Endometrial microvascular endothelial cells (primary cell): ENCODE data around the gene SAFB. TPM values are rescaled to one million over a fixed set of nuclear protein-coding genes. Genes with fewer than 3 reads are reported as not detected.

Experiments
- in situ Hi-C: cut with HindIII; loops from 2 replicates; pipeline ENCODE4 v1.10.0; 2017; ENCODE audit warnings: low sequenced_read_pairs, low pct_unique_long_range_greater_than_20kb; ENCODE audit errors: inconsistent ontology term
- total RNA-seq: library from RNA; depleted of rRNA; stranded (reverse); fragments of >200 nt; gene quantifications from one replicate; pipeline ENCODE4 v1.2.3, GENCODE V29; 2015; ENCODE audit errors: inconsistent ontology term

Gene SAFB
- total RNA-seq, 1 donor from 2014 or later, result 27.9 TPM

DNA sequence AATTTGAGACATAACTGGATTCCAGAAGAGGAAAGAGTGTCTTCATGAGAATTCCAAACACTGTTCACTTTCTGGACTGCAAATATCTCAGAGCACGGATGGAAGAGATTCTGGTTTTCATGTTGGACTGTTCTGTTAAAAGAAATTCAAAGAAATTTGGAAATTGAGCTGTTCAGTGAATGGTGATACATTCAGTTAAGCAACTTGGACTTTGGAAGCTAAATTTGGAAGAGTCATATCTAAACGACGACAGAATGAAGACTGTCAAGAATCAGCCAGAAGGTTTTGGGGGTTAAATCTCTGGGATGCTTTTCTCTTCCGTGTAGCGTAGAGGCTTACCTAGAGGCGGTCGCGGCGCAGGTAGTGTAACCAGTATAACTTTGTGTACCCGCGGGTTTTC is 25.6 kb downstream of the SAFB start:
- in situ Hi-C loops, result no loop called here

DNA sequence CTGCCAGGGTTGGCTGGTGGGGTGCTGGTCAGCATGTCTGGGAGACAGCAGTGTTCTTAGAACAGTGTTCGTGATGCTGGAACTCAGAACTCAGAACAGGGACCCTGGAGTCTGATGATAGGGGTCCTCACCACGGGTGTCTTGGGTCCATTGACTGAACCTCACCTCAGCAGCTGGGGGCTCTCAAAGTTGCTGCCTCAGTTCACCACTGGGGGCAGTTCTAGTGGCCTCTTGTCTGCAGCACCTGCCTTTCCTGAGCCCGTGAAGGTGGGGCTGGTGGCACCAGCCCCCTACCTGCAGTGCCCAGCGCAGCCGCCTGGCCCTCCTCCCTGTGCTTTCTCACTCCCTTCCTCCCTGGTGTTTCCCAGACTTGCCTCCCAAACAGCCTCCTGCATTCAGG is 28.5 kb downstream of the SAFB start:
- in situ Hi-C loops, result no loop called here

DNA sequence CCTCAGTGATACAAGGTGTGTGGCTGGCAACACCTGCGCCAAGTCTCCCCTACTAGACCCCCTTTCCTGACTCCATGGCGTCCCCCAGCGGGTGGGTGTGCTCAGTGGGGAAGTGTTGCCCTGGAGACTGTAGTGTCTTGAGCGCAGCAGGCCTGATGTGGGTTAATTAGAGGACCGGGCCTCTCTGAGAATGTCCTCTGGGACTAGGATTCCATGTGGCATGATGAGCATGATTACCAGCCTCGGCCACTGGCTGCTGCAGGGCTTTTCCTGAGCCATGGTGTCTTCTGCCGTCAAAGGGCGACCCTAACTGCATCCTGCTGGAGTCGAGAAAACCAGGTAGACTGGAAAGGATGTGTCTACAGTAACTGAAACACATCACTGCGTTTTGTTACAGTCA is 29.4 kb downstream of the SAFB start:
- in situ Hi-C loops, result no loop called here

DNA sequence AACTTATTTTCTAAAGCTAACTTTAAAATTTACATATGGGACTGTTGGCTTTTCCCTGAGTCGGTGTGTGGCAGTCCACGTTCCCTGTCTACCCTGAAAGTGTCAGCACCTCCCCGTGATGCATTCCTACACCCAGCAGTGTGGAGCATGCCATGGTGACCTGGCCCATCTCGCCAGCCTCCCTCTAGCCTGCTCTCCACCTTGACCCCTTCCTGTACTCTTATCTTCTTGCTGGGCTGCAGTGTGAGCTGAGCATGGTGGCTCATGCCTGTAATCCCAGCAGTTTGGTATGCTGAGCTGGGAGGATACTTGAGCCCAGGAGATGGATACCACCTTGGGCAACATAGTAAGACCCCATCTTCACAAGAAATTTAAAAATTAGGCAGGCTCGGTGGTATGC is 32.0 kb downstream of the SAFB start:
- in situ Hi-C loops, result no loop called here

DNA sequence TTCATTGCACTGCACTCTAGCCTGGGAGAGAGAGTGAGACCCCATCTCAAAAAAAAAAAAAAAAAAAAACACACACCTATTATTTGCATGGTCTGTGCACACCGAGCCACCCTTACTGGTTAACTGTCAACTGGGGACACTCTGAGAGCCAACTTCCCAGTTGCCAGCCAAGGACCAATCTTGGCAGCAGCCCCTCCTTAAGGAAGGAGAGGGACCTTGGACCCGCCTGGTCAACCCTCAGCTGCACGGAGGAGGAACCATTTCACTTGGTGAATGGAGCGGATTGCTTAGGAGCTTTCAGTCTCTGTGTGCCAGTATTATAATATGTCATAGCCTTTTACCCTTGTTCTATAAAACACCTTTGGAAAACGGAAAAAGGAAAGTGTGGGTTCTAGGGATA is 32.5 kb downstream of the SAFB start:
- in situ Hi-C loops, result no loop called here

DNA sequence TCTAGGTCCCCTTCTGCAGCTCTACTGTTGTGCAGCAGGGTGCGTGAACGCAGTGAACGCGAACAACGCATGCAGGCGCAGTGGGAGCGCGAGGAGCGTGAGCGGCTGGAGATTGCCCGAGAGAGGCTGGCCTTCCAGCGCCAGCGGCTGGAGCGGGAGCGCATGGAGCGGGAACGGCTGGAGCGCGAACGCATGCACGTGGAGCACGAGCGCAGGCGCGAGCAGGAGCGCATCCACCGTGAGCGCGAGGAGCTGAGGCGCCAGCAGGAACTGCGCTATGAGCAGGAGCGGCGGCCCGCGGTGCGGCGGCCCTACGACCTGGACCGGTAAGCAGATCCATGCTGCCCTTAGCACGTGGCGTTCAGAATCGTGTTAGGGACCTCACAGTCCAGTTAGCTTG is 38.6 kb downstream of the SAFB start:
- in situ Hi-C loops, result no loop called here

DNA sequence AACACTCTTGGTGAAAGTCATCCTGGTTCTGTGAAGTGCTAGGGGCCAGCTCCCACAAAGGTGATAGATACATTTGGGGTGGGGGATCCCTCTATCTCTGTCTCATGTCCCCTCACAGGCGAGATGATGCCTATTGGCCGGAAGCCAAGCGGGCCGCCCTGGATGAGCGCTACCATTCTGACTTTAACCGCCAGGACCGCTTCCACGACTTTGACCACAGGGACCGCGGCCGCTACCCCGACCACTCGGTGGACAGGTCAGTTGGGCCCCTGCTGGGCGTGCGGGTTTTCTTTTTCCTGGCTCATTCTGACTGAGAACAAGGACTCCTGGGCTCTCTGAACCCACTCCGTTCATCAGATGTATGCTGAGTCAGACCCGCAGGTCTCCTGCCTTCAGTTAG is 41.0 kb downstream of the SAFB start:
- in situ Hi-C loops, result no loop called here

DNA sequence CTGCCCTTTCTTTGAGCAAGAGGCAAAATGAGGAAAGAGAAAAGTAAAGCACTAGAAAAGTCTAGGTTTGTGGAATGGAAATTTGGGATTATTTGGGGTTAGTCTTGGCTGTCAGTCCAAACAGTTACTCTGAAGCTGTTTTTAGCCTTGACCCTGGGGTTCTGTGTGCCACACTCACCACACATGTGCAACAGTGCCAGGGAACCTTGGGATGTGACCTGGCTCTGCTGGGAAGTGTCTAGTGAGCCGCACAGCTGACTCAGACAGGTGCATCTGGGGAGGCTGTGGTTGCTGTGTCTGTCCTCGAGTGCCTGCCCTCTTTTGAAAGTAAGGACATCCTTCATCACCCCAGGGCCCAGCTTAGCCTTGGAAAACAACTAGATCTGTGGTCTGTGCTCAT is 41.6 kb downstream of the SAFB start:
- in situ Hi-C loops, result no loop called here

DNA sequence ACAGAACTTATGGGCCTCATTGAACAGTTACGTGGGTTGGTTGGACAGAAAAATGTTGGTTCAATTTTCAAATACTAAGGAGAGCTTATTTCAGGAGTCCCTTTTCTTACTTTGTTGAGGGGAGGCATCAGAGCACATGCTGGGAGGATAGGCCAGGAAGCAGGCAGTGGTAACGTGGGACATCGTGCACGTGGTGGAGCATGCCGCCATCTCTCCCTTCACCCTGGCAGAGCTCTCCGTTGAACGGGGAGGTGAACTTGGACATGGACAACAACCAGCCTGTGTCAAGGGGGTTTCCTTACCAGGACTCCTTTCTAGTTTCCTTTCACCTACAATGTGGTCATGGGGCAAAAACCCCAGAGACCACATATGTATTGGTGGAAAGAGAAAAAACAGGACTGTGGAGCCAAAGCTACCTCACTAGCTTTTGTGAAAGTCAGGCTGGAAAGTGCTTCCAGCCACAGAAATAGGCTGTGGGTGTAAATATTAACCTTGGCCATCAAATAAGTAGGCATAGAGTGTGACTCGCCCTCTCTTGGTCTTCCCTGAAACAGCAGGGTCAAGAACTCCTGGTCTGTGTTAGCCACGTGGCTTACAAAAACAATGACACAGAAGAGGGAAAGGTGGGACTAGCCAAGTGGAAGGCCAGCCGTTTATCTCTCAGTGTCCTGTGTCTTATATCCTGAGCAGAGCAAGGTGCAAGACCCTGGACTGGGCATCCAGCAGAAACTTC is 43.1 kb downstream of the SAFB start:
- in situ Hi-C loops, result no loop called here

DNA sequence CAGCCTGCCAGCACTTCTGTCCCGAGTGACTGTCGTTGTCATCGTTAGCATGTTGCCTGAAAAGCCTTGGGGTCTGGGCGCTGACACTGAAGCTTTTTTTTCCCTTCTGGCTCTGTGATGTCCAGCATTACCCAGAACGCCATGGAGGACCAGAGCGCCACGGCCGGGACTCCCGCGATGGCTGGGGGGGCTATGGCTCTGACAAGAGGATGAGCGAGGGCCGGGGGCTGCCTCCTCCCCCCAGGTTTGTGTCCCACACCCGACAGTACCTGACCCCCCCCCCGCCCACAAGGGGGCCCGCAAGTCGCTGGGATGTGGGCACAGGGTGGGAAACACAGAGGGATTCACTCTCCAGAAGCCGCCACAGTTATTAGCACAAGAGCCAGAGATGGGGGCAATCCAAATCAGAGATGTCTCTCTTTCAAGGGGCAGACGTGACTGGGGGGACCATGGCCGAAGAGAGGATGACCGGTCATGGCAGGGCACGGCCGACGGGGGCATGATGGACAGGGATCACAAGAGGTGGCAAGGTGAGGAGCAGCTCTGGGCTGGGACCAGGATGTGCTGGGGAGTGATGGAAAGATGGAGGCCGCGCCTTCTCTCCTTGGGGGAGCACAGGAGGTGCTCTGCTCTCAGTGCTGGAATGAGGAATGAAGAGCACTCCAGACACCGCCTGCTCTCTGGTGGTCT is 44.2 kb downstream of the SAFB start:
- in situ Hi-C loops, result no loop called here

DNA sequence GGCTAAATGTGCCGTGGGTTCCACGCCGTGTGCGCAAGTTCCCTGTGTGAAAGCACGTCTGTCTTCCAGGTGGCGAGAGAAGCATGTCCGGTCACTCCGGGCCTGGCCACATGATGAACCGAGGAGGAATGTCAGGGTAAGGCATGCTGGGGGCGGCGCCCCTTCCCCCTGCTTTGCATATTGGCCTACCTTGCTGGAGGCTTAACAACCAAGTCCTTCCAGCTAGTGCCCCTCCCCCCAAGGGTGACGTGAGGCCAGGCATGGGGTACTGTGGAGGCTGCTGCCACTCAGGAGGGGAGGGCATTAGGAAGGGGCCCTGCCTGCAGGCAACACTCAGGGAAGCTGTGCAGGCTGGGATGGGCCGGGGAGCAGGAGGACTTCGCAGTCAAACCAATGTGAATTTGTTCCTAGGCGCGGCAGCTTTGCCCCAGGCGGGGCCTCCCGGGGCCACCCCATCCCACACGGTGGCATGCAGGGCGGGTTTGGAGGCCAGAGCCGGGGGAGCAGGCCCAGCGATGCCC is 44.9 kb downstream of the SAFB start:
- in situ Hi-C loops, result no loop called here

DNA sequence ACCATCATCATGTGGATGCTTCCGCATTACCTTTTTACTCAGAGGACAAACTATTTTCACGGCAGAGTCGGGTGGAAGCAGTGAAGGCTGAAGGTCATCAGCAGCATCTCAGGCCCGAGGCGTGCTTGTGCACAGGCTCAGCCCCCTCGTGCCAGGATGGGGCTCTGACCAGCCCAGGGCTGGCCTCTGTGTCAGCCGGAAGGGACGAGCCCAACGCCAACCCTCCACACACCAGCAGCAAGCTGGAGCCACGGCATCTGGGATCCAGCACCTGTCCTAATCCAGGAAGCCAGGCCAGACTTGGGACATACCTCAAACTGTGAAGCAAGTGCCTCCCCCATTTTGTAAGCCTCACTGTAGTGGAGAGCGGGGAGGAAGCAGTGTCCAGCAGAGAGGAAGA is 46.3 kb downstream of the SAFB start:
- in situ Hi-C loops, result no loop called here

DNA sequence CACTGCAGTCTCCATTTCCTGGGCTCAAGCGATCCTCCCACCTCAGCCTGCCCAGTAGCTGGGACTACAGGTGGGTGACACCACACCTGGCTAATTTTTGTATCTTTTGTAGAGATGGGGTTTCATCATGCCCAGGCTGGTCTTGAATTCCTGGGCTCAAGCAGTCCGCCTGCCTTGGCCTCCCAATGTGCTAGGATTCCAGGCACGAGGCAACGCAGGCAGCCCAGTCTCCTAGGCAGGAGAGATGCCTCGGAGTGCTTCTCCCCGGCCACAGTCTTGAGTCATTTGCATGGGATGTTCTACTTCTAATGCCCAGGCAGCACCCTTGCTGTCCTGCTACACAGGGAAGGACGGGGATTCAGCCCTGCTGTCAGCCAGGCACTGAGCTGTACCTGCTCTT is 48.7 kb downstream of the SAFB start:
- in situ Hi-C loops, result no loop called here

DNA sequence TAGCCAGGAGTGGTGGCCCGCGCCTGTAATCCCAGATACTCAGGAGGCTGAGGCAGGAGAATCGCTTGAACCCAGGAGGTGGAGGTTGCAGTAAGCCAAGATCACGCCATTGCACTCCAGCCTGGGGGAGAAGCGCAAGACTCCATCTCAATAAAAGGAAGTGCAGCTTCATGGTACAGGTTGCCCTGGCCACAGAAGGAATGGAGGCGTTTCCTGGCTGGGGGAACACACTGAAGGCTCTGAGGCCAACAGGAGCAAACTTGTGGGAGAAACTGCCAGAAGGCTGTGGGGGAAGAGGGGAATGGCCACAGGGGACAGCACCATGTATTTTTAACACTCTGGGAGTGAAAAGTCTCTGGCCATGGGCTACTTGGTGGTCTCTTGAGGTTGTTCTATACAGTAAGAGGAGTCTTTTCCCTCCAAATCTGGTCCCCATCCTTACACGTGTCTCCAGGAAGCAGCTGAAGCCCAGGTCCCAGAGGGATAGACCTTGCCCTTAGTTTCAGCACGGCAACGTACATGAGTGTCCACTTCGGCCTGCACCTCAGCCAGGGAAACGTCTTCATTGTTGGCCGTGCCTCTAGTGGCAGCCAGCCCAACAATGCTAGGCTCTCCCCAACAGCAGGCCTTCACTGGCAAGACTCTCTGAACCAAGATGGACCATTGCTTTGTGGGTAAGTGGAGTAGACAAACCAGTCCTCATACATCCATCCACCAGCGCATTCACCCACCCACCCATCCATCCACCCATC is 50.0 kb downstream of the SAFB start:
- in situ Hi-C loops, result no loop called here

DNA sequence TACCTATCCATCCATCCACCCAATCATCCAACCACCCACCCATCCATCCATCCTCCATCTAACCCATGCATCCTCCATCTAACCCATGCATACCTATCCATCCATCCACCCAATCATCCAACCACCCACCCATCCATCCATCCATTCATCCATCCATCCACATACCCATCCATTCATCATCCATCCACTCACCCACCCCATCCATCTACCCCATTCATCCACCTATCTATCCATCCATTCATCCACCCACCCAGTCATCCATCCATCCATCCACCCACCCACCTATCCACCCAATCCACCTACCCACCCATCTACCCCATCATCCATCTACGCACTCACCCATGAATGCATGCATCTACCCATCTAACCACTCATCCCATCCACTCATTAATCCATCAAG is 50.9 kb downstream of the SAFB start:
- in situ Hi-C loops, result no loop called here

DNA sequence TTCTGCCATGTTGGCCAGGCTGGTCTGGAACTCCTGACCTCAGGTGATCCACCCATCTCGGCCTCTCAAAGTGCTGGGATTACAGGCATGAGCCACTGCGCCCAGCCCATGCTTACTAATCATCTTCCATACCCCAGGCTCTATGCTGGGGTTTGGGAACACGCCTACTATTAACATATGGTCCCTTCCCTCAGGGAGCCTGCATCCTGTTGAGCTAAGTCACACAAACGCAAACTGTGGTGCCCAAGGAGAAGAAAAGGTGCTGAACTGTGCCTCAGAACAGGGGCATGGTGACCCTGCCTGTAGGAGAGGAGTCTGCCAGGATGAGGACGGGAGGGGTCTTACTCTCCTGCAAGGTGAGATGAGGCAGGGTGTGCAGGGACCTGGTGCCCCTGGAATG is 51.8 kb downstream of the SAFB start:
- in situ Hi-C loops, result no loop called here

DNA sequence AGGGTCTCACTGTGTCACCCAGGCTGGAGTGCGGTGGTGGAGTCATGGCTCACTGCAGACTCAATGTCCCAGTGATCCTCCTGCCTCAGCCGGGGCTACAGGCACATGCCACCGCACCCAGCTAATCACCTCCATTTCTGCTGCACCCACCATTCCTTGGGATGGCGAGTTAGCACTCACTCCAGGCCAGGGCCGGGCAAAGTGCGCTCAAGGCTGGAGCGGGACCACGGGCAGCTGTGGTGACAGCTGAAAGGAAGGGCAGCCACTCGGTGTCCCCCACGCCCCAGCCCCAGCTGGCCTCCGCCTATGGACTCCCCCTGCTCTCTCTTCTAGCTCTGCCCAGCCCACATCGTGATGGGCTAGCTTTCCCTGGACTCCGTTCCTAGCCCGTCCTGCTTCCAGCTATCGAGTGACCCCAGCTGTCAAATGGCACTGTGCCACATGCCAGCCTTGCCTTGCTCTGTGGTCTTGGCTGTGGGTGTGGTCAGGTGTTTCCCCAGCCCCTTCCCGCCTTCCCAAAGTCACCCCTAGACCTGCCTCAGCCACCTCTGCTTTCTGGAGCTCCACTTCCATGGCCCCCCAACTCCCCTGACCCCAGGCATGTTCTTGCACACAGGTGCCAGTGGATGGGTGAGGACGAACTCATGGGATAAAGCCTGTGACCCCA is 53.4 kb downstream of the SAFB start:
- in situ Hi-C loops, result no loop called here

DNA sequence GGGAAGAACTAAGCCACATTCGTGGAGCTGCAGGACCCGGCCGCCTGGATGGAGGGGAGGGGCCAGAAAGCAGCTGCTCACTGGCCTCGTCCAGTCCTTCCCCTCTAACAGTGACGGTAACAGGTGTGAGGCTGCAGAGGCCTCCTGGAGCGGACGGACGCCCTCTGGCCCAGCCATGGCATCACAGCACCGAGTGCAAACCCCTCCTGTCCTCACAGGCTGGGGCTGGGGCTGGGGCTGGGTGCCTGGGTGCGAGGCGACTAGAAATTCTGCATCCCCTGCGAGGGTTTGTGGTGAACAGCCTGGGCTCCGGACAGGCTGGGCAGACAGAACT is 53.9 kb downstream of the SAFB start:
- in situ Hi-C loops, result no loop called here

DNA sequence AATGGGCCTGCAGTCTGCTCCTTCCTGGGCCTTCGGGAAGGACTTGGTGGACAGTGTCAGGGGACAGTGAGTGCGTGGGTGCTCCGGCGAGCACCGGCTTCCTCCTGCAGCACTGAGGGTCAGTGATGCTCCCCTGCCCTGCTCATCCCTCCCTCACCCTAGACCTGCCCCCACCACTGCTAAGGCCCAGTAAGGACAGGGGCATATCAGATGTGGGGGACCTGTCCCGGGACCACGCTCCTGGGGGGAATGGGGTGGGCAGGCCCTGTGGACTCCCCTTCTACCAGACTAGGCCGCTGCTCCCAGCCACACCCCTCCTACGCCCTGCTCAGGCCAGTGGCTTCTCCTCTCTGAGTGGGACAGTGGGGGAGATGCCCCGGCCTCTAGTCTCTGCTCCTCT is 54.3 kb downstream of the SAFB start:
- in situ Hi-C loops, result no loop called here

DNA sequence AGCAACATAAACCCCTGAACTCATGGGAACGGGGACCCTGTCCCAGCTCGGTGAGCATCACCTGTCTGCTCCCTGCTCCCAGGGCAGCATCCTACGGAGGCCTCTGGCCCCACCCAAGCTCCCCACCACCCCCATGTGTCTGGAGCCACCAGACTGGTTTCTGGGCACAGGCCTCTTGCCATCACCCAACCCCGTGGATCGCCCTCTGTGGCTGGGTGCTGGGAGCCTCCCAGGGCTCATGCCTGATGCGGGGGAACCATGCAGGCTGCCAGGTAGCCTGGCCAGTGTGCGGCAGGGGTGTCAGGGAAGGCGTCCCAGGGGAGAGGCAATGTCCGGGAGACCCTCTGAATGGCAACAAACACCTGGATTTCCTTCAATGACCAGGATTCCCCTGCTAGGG is 54.7 kb downstream of the SAFB start:
- in situ Hi-C loops, result no loop called here
